Hematopoietic multipotent progenitor cell treated with erythropoietin and hydrocortisone succinate and interleukin-3 and kit ligand, for 15 days (in vitro differentiated cells): ENCODE results near the gene C10orf143.

Experiments
- DNase-seq: peaks from one replicate; pipeline ENCODE4 v3.0.0-alpha.2; 2015; ENCODE audit warnings: low spot score

Gene C10orf143

DNA sequence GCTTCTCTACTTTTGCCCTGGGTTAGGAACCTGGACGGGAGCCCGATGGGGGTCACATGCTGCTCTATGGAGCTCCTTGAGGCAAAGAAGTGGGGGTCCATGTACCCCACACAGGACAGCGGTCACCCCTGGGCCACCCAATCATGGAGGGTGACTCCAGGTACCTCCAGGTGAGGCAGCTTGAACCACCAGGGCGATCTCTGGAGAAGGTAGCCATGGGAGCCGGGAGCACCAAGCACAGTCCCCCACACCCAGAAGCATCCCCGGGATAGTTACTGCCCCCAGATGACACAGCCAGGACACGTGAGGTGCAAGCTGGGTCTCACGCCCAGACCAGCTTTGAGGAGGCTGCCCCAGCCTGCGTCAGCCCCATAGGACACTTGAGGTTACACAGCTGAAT lies 58.4 kb downstream of the C10orf143 start:
- DNase-seq: no peak

DNA sequence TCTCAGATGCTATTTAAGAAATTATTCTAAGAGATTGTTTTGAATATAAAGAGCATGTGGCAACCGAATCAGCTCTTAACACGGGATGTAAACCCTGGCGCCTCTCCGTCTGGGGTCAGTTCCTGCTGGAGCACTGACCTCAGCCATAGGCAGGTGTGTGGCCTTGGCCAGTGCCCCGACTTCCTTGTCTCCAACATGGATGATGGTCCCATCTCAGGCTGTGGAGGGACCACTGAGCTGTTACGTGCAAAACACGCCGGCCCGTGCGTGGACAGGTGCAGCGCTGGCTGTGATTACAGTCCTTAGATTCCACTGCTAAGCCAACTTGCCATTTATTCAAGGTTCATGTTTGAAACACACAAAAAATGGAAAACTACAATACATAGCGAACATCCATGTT lies 59.9 kb downstream of the C10orf143 start:
- no peak for DNase-seq

DNA sequence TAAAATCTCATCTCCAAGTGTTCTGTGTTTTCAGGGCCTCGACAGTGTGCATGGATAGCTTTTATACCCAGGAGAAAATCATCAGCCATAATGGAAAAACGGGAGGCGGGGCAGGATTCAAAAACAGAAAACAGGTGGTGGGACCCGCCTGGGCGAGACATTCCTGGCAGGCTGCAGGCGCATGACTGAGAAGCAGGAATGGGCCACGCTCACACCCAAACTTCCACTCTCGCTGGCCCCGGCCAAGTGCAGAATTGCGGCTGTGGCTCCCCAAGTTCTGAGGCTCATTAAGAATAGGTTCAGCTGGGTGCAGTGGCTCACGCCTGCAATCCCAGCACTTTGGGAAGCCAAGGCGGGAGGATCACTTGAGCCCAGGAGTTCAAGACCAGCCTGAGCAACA lies 60.6 kb downstream of the C10orf143 start:
- no peak for DNase-seq

DNA sequence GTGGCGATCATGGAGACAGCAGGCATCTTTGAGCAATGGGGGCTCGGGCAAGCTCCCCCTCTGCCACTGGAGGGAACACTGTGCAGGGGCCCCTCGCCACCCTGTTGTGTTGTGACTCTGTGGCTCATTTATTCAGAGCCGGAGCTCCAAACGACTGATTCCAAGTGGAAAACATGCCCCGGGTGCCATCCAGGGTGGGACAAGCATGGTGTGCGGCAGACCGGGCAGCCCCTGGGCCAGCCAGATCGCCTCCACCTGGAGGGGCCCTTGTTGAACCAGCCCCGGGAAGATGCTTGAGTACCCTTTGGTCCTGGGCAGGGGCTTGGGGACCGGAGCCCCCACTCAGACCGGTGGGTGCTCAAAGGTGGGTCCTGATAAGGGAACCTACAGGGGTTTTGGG lies 61.4 kb downstream of the C10orf143 start:
- DNase-seq: no peak

DNA sequence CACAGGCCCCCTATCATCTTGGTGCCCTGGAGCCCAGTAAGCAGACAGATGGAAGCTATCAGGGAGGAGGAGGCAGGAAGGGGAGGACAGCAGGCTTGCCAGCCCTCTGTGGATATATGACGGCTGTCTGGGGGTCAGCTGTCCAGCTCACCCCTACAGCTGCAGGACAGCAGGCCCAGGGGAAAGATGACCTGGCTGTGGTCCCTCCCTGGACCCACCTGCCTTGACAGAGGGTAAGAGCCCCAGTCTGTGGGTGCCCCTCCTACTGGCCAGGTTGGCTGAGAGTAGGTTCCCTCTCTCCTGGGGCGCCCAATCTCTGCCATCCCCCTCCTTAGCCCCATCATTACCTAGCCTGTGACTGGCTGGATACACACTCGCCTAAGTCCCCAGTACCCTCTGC lies 62.5 kb downstream of the C10orf143 start:
- no peak for DNase-seq

DNA sequence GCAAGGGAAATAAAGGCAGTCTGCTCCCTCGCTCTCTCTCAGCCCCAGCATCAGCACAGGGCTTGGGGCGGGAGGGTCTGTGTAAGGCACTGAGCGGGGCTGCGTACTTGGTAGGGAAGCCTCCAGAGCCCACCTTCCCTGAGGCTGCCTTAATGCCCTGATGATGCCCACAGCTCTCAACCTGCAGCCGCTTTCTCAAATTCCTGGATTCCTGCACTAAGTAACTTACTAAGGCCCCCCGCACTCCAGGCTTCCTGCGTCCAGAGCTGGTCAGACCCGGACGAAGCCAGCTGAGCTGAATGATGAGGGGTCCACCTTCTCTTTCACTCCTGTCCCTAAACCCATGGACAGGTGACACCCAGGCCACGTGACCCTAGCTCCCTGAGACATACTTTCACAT lies 63.3 kb downstream of the C10orf143 start:
- no peak for DNase-seq

DNA sequence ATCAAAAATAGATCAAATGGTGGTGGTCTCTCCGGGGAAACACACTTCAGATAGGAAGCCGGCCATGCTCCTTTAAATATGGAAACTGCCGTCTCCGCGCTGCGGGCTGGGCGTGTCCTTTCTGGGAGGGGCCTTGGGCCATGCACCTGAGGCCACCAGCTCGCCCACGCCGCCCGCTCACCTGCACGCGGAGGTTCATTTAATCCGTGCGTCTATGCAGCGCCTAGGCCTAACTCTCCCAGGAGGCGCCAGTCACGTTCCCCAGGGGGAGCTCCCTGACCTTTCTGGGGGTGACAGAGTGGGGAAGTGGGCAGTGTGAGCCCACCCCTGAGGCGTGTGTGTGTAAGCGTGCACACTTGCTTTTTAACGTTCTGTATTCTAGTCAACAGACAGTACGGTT lies 64.0 kb downstream of the C10orf143 start:
- no peak for DNase-seq

DNA sequence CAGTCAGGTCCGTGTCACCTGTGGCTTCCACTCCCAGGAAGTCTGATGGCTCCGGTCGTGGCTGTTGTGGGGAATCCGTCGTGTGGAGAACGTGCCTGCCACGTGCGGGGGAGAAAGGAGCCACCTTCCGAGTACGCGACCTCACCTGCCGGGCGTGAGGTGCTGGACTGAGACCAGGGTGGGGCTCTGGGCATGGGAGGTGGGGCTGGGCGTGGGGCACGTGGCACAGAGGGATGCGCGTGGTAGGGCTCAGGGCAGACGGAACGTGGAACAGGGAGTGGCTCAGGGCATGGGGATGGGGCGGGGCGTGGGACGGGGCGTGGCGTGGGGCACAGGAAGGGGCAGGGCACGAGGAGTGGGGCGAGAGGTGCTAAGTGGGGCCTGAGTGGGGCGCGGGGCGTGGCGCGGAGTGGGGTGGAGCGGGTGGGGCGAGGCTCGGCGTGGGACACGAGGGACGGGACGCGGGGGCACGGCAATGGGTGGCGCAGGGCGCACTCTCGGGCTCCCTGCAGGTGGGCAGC lies 64.8 kb downstream of the C10orf143 start:
- DNase-seq: no peak

DNA sequence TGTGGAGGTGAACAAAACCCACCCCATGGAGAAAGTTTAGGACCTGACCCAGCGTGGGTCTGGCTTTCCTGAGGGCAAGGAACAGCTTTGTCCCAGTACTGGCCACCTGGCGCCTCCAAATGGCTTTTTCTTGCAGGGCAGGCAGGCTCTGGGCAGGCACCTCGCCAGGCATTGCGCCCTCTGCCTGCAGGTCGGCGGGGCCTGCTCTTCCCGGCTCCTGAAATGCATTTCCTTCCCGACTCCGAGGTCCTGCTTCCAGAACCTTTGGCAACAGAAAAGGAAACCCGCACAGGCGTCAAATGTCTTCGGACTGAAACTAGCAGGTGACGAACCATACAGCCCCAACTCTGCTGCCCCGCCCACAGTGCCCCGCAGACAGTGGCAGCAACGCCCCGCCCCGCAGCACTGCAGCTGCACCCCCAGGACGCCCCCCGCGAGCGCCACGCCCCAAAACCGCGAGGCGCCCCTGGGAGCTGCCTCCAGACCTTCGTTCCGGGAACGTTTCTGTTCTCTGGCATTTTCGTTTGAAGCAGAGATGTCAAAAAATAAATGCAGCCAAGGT lies 65.5 kb downstream of the C10orf143 start:
- DNase-seq: no peak

DNA sequence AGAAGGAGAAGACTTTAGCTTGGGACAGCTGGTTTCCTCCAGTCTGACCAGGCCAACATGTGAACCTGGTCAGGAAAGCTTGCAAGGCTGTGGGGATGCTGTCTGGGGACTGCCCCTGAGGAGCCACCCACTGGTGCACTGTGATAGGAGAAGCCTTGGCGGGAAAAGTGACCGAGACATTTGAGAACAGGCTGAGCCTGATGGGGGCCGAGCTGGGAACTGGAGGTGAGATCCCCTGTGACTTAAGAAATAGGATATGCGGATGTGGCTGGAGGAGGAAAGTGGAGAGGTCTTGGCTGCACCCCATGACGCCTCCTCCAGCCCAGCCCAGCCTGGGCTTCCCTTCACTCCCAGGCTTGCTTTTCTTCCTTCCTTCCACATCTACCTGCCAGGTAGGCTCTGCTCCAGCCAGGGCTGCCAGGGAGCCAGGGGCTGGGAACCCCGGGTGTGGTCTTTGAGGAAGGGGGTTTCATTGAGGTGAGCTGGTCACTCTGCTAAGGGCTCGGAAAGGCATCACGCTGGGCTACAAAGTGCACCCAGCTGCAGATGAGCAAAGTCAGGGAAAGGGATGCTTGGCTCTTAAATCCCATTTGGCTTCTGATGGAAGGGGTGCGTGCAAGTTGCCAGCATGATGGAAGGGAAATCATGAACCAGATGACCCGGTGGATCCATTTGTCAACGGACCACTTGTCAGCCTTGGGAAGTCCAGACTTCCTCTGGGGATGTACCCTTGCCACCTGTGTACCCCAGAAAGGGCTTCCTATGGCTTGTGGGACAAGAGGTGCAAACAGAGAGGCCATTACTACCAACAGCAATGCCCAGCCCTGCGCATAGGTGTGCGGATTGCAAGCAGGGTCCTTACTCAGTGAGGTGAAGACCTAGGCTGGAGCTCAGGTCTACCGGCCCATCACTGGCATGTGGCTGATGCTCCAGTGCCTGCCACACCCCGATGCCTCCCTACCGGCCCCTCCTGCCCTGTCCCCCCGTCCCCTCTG lies 66.3 kb downstream of the C10orf143 start:
- no peak for DNase-seq

DNA sequence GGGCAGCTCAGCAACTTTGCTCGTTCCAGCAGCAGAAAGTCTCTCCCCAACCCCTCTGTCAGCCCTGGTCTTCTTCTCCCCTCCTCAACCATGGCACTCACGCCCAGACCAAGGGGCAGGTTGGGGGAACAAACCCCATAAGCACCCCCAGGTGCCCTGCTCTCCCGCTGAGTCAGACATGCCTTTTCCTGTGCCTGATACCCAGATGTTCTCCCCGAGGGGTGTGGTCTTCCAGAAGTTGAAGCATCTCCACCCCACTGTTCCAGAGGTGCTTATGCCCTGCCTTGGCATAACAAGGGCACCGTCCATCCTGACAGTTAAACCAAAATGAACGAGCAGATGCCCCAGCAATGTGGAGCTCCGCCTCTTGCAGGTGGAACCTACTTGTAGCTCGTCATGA lies 67.1 kb downstream of the C10orf143 start:
- DNase-seq: no peak

DNA sequence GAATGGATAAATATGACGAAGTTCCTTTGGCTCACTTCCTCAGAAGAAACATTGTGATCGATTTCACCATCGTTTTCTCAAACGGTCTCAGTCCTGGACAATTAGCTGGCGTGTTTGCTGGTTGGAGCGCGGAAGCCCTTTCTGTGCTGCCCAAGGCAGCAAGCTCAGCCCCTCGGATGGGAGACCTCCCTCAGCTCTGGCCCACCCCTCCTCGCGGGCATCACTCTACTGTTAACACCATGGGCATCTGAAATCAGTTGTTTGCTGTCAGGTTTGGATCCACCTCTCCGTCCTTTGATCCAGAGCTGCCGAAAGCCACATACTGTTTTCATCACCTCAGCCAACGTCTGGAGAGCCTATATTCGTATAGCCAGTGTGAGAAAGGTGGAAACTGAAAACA lies 68.2 kb downstream of the C10orf143 start:
- no peak for DNase-seq

DNA sequence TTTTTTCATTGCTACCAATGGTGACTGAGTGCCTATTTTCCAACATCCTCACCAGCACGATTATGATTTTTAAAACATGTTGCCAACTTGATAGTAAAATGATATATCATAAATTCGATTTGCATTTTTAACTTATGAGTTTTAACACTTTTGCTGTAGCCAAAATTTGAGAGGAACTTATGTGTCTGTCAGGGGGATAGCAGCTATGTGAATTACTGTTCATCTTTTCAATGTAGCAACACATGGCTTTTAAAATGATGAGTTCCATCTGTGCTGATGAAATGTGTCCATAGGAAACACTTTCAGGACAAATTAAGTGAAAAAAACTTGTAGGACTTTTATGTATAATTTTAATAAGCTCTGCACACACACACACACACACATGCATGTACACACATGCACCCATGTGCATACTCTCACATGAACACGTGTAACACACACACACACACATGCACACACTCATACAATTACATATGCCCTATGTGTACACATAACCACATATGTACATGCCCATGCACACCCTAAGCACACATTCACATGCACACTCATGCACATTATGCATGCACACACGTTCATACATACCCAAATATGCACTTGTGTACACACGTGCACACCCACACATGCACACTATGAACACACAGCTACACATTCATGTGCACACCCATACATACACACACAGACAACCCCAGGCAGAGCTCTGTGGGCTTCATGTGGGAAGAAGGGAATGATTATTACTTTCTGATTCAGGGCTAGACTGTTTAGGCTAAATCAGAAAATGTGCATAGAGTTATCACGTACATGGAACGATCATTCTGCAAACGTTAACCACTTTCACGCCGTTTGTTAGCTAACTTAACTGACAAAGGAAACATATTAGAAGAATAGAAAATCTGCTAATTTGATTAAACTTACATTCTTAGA lies 68.9 kb downstream of the C10orf143 start:
- no peak for DNase-seq

DNA sequence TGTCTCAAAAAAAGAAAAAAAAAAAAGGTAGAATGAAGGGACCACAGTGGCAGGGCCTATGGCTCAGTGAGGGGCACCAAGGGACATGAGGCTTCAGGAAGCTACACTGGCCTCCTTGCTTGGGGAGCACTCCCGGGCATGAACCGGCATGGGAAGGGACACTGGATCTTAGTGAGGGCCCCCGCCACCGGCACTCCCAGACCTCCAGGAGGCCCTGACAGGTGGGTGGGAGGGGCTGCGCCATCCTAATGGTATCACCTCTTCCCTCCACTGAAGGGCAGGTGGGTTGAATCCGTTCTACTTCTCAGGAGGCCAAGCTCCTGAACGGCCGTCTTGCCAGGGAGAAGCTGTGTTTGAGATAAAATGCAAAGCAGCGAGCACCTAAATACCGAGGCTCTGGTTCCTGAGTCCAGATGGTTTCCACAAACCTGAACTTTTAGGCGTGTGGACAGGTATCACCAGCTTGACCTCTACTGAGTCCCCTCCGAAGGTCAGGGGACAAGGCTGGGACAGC lies 69.8 kb downstream of the C10orf143 start:
- DNase-seq: no peak

DNA sequence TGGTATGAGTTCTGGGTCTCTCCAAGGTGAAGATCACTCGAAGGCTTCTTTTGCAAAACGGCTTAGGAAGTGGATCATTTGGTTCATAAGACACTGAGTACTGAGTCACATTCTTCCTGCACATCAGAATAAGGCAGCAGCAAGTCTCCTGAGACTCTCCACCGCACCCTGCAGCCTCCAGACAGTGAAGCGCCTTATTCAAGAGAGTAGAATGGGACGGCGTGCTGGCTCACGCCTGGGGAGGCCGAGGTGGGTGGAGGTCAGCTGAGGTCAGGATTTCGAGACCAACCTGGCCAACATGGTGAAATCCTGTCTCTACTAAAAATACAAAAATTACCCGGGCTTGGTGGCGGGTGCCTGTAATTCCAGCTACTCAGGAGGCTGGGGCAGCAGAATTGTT lies 70.3 kb downstream of the C10orf143 start:
- no peak for DNase-seq

DNA sequence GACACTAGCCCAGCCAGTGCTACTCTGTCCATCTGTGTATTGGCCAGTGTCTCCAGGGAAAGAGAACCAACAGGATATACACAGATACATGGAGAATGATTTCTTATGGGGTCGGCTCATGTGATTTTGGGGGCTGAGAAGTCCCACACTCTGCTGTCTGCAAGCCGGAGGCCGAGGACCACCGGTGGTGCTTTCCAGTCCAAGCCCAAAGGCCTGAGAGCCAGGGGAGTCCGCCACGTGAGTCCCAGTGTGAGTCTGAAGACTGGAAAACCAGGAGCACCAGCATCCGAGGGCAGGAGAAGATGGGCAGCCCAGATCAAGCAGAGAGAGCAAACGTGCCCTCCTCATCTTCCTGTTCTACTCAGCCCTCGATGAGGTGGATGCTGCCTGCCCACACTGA lies 71.5 kb downstream of the C10orf143 start:
- no peak for DNase-seq

DNA sequence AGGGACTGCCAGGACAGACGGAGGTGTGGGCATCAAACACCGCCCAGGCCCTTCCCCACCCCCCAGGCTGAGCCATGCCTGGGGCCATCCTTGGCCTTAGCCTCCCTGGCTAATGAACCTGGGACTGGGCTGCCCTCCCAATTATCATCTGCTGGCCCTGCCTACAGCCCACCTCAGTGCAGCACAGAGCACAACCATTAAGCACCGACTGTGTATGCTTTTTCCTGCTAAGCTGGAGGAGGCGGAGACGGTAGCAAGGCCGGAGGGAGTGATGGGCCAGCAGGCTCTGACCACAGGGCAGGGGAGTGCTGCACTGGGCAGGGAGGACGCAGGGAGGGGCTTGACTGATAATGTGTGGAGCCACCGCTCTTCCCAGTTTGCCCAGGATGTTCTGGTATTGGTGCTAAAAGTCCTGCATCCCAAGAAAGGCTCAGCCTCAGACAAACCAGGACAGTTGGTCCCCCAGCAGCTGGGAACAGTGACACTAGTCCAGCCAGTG lies 72.0 kb downstream of the C10orf143 start:
- no peak for DNase-seq

DNA sequence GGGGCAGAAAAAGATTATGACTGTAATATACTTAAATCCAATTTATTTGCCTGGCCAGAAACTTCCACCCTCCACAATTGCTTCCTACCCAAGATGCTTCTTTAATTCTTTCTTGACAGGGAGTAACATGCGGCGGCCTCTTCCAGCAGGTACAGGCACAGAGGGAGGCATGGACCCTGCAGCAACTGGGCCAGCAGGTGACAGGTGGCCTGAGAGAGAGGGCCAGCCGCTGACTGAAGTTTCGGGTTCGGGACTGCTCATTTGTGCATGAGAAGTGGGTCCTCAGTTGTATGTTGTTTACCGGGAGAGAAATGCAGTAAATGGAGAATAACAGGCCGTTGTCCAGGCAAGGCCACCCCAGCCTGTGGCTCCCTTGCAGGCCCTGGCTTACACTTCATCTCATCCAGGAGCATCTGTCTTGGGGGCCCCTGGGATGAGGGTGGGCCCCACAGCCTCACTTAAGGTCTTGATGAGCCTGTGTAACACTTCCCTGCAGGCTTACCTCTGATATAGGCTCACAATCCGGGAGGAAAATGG lies 72.5 kb downstream of the C10orf143 start:
- DNase-seq: no peak

DNA sequence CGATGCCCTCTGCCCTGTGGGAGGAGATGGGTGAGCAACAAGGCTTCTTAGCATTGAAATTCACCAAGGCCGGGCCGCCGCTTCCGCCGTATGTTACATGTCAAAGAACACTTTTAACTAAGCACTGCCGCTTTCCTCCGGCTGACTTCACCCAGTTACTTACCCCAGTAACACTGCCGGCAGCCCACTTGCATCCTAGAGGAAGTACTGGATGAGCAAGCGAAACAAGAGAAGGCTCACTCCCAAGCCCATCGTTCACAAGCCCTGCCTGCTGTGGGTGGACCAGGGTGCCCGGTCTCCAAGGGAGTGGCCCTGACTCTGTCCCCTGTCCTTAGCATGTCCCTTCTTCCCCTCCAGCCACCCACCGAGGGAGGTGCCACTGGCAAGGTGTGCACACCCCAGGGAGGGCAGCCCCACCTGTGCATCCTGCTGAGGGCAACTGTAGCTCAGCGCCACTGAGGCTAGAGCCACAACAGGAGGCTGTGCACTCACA lies 73.4 kb downstream of the C10orf143 start:
- DNase-seq: no peak

DNA sequence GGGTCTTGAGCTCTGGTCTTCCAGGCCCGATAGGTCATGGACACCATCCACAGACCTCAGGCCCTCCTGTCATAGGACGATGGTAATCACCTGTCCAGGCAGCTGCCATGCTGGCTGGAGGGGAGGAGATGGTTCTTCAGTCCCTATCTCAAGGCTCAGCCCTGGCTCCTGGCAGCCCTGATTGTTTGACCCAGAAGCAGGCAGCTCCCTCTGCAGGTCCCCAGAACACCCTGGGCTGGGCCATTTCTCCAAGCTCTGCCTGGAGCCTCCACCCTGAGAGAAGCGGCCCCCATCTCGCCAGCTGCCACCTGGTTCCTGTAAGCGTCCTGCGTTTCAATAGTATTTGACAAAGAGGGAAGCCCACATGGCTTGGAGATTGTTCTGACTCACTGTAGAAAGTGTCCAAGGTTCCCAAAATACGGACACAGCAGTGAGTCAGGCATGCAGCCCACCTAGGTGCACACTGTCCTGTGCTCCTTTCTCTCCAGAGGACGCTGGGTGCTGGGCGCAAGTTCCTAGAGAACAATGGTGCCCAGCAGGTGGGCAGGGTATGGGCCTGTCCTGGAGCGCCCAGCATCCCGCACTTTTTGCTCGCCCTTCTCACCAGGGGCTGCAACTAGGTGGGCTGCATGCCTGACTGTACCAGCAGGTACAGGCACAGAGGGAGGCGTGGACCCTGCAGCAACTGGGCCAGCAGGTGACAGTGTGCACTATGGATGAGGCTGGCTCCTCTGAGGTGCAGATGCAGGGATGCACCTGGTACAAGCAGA lies 74.1 kb downstream of the C10orf143 start:
- DNase-seq: no peak

DNA sequence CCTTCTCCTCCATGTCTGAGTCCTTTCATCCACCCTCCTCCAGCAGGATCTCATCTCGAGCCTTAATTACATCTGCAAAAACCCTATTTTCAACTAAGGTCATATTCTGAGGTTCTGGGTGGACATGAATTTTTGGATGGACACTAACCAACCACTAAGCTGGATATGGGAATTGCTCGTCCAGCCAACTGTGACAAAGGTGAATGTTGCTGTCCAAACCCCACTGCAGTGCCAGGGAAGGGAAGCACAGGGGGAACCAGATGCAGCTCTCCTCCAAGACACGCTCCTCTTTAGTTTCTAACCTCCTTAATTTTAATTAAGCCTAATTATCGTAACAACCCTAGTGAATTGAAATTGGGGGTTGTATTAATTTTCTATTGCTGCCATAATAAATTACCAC lies 81.4 kb downstream of the C10orf143 start:
- DNase-seq: no peak
